HCEC 1CT (cell line): Measurements from ENCODE around the gene BARHL2.

Source experiments
- DNase-seq: peaks from one replicate; pipeline ENCODE4 v3.0.0-alpha.2; 2017

The BARHL2 gene

GRCh38 chr1:90708826-90709225 is 8.3 kb downstream of the BARHL2 start:
- no peak for DNase-seq

DNA sequence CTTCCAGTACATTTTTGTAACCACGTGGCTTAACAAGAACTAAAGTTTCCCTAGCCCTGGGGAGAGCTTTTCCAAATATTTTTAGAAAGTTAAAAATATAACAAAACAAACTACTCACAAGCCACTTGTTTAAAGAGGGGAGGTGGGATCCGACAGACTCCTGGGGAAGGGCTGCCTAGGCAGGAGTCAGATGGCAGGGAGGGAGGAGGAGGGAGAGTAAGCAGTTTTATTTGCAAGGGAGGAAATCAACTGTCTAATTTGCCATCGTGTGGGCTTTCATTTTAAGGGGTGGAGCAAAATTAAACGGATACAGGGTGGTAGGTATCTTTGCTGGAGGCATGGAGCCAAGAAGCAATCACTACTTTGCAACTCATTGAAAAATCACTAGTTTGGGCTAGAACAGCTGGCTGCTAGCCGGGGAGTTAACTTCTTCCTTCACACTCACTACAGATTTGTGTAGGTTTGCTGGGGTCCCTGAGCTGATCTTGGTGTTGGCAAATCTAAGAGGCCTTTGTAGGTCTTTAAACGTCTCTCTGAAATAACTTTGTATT is 8.8 kb downstream of the BARHL2 start:
- no peak for DNase-seq

GRCh38 chr1:90707363-90707710 is 9.8 kb downstream of the BARHL2 start:
- no peak for DNase-seq

DNA sequence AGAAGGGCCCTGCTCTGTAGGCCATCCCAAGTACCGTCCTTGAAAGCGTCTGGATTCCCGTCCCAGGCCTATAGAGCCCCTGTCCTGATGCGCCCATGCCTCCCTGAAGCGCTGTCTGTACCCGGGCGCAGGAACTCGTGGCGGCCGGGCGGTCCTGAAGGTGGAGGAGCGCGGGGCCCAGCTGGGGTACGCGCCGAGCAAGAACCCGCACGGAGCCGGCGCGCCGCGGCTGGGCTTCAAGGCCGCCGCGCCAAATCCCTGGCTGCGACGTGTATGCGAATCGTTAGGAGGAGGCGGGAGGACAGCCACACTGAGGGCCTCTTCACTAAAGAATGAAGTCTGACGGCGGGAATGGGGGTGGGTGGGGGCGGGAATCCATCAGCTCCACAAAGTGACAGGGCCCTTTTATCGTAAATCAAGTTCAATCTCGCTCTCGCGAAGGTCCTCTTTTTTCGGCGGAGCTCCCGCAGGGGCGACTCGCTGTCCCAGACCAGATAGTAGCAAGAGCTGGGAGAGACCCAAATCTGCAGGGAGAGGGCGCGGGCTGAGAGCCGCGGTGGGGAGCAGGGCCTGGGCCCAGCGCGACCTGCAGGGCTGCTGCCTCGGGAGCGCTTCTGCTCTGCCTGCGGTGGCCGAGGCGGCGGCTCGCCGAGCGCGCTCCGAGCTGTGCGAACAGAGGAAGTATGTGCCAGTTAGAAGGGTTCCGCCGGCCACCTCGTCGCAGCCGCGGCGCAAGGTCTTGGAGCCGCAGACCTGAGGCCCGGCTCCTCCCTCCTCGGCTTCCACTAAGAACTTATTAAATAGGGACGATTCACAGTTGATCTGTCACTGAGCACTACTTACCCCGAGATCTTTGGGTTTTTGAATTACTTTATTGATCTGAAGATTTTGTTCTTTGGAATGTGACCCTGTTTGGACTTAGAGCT is 10.4 kb downstream of the BARHL2 start:
- DNase-seq, result no peak

DNA sequence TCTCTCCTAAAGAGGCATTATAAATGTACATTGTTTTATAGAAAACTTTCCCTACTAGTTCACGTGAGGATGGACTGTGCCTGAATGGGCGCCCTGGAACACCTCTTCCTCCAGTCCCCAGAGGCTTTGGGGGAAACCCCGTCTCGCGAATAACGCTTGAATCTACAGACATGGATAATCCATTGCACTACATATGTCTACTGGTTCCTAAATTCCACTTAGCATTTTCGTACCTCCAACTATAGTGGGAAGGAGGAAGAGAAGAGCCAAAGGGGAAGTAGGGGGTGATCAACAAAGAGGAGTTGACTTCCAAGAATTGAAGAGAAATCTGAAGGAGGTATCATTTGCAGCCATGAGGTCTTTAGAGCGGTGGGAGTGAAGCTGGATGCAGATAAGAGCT is 11.1 kb downstream of the BARHL2 start:
- no peak for DNase-seq

GRCh38 chr1:90704817-90705216 is 12.3 kb downstream of the BARHL2 start:
- no peak for DNase-seq

GRCh38 chr1:90694846-90695245 is 22.3 kb downstream of the BARHL2 start:
- DNase-seq, result no peak

- no peak for DNase-seq
Measured at GRCh38 chr1:90687747-90688146, 29.4 kb downstream of the BARHL2 start.

DNA sequence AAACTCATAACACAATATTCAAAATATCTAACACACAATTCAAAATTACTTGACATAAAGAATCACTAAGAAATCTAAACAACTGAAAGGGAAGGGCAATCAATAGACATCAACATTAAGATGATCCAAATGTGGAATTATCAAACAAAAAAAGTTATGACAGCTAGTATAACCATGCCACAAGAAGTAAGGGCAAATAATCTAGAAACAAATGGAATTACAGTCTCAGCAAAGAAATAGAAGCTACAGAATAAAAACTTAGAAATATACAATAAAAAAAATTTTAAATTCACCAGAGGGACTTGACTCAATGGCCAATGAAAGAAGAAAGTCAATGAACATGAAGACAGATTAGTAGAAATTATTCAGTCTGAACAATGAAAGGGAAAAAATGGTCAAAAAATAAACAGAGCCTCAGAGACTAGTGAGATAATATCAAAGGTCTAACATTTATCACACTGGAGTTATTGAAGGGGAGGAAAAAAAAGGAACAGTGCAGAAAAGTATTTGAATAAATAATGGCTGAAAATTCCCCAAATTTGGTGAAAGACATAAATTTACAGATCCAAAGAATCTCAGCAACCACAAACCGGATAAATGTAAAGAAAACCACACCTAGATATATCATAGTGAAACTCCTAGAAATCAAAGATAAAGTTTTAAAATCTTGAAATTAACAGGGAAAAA is 41.8 kb downstream of the BARHL2 start:
- no peak for DNase-seq

GRCh38 chr1:90671741-90672140 is 45.4 kb downstream of the BARHL2 start:
- DNase-seq, result no peak

GRCh38 chr1:90671251-90671650 is 45.9 kb downstream of the BARHL2 start:
- DNase-seq, result no peak
